Stimulated activated CD4-positive, alpha-beta T cell treated with anti-CD3 and anti-CD28 coated beads, Interleukin-12 subunit alpha, Interleukin-12 subunit beta, amount 100 ng/mL, for 24 hours (primary cell): ENCODE measurements around the gene DAB2IP.
A peak's percentile ranks its signal among the peaks of the same experiment; 100 is the strongest.

ENCODE experiments used
- DNase-seq, 2 experiments: peaks; one replicate each; pipeline ENCODE4 v3.0.0-alpha.2; 2020; ENCODE audit warnings: low read depth in 2 of 2

DAB2IP gene

GRCh38 chr9:121625590-121625989 is 25.8 kb upstream of the DAB2IP start:
- no peak for DNase-seq

- DNase-seq: no peak
These were observed 25.4 kb upstream of the DAB2IP start for GRCh38 chr9:121626012-121626411.

- DNase-seq: no peak
These were observed 24.0 kb upstream of the DAB2IP start for GRCh38 chr9:121627427-121627826.

GRCh38 chr9:121628401-121628800 is 23.0 kb upstream of the DAB2IP start:
- no peak for DNase-seq

- DNase-seq: no peak
These were observed 20.3 kb upstream of the DAB2IP start for GRCh38 chr9:121631115-121631514.

- no peak for DNase-seq
These were observed 19.4 kb upstream of the DAB2IP start for GRCh38 chr9:121631978-121632418.

GRCh38 chr9:121633119-121633714 is 18.2 kb upstream of the DAB2IP start:
- DNase-seq: no peak

- no peak for DNase-seq
These were observed 17.7 kb upstream of the DAB2IP start for GRCh38 chr9:121633736-121634135.

GRCh38 chr9:121634329-121635261 is 16.8 kb upstream of the DAB2IP start:
- no peak for DNase-seq

GRCh38 chr9:121635300-121635876 is 16.0 kb upstream of the DAB2IP start:
- DNase-seq: no peak

- no peak for DNase-seq
These were observed 15.0 kb upstream of the DAB2IP start for GRCh38 chr9:121636341-121636865.

GRCh38 chr9:121636978-121637712 is 14.3 kb upstream of the DAB2IP start:
- no peak for DNase-seq

GRCh38 chr9:121637713-121638220 is 13.7 kb upstream of the DAB2IP start:
- no peak for DNase-seq

GRCh38 chr9:121638399-121638798 is 13.0 kb upstream of the DAB2IP start:
- no peak for DNase-seq

GRCh38 chr9:121638901-121639592 is 12.4 kb upstream of the DAB2IP start:
- no peak for DNase-seq

- no peak for DNase-seq
These were observed 11.8 kb upstream of the DAB2IP start for GRCh38 chr9:121639619-121640018.

GRCh38 chr9:121640076-121640475 is 11.4 kb upstream of the DAB2IP start:
- DNase-seq: peak in 1 of 2 experiments; percentile 40

- no peak for DNase-seq
These were observed 10.8 kb upstream of the DAB2IP start for GRCh38 chr9:121640491-121641223.

- DNase-seq: no peak
These were observed 10.2 kb upstream of the DAB2IP start for GRCh38 chr9:121641224-121641611.

GRCh38 chr9:121642758-121643157 is 8.7 kb upstream of the DAB2IP start:
- DNase-seq: no peak
